Upper lobe of left lung (tissue), 6 donors: ENCODE results near the gene IFTAP. TPM values are rescaled to one million over a fixed set of nuclear protein-coding genes. Genes with fewer than 3 reads are reported as not detected.

Source experiments
- ATAC-seq, 2 donors: fragments of 200-7000 bp; cut with Tn5 transposase; one replicate each; pipeline ENCODE4 v1.9.1; 2022; ENCODE audit warnings: mild to moderate bottlenecking in 2 of 2, moderate library complexity in 2 of 2; ENCODE audit not compliant: low FRiP score in 2 of 2
- DNase-seq, 2 donors: peaks; one replicate each; pipeline ENCODE4 v3.0.0-alpha.2; 2019 to 2020
- H3K27ac ChIP-seq, 4 donors: fragments of 200-600 bp; sonication (generic); one replicate each; pipeline ENCODE4 v1.5.1; 2016 to 2019
- H3K27me3 ChIP-seq, 4 donors: fragments of 200-600 bp; sonication (generic); one replicate each; pipeline ENCODE4 v1.5.1; 2017 to 2019
- H3K36me3 ChIP-seq, 4 donors: fragments of 200-600 bp; sonication (generic); one replicate each; pipeline ENCODE4 v1.5.1; 2016 to 2019
- H3K4me1 ChIP-seq, 4 donors: fragments of 200-600 bp; sonication (generic); one replicate each; pipeline ENCODE4 v1.5.1; 2018 to 2019
- H3K4me3 ChIP-seq, 4 donors: fragments of 200-600 bp; sonication (generic); one replicate each; pipeline ENCODE4 v1.5.1; 2017 to 2019; ENCODE audit warnings: mild to moderate bottlenecking in 2 of 4, moderate library complexity in 1 of 4
- H3K9me3 ChIP-seq, 4 donors: fragments of 200-600 bp; sonication (generic); one replicate each; pipeline ENCODE4 v1.5.1; 2018 to 2019
- CTCF ChIP-seq, 6 experiments: fragments of 450-650 bp in 4 of 6; fragments of 200-600 bp in 2 of 6; sonication (generic) in 2 of 6; IDR thresholded peaks; one replicate each; pipeline ENCODE4 v1.5.1; 2016 to 2019; ENCODE audit warnings: antibody characterized with exemption in 6 of 6
- EP300 ChIP-seq, 4 donors: sonication (generic); formaldehyde crosslinking; IDR thresholded peaks; one replicate each; pipeline ENCODE4 v1.5.1; 2017; ENCODE audit warnings: antibody characterized with exemption in 4 of 4, control low read depth in 2 of 4
- POLR2A ChIP-seq, 4 donors: fragments of 450-650 bp; IDR thresholded peaks; one replicate each; pipeline ENCODE4 v1.5.1; 2016 to 2017; ENCODE audit warnings: antibody characterized with exemption in 4 of 4, mild to moderate bottlenecking in 2 of 4
- POLR2AphosphoS5 ChIP-seq, 2 donors: sonication (generic); formaldehyde crosslinking; IDR thresholded peaks; one replicate each; pipeline ENCODE4 v1.5.1; 2017; ENCODE audit warnings: antibody characterized with exemption in 2 of 2
- WGBS, 2 donors: methylation state at CpG; one replicate each; pipeline ENCODE4 v1.1.5; 2017 to 2018; 5-methylcytosine and 5-hydroxymethylcytosine counted together
- total RNA-seq, 6 donors: library from RNA; depleted of rRNA in 4 of 6; stranded (reverse); fragments of >200 nt in 4 of 6; gene quantifications; one replicate each; pipeline versions ENCODE4 v1.1.0 to v1.2.1, GENCODE V29; 2016 to 2021
- donor health status: DM: no; HTN: no; CAD: no; lungs with moderate emphysema.
- donor health status: DM: no; HTN: yes; CAD: no; lungs with severe emphysema.

IFTAP gene
- total RNA-seq, 6 donors from 2014 or later, result 8.7 to 38.5 (median 20.0) TPM

GRCh38 chr11:36569095-36569494, 25.2 kb upstream of the IFTAP start:
- 88 to 98% methylated on average over 4 of the region's 4 CpGs for WGBS, 2 donors

GRCh38 chr11:36574486-36574885, 19.8 kb upstream of the IFTAP start:
- no peak for DNase-seq
- H3K4me1 ChIP-seq, result no peaks in the 10 kb centered on the region
- H3K27me3 ChIP-seq, result no peaks in the 10 kb centered on the region
- H3K9me3 ChIP-seq, result no peaks in the 10 kb centered on the region
- H3K4me3 ChIP-seq, result no peak overlapping the region
- ATAC-seq, result no peak
- H3K36me3 ChIP-seq, result peaks cover 0 to 10% (median 0%) of the 10 kb centered on the region in 4 donors
- 82% methylated on average over 8 of the region's 8 CpGs for WGBS, 2 donors
- H3K27ac ChIP-seq, result no peak overlapping the region
- no peak for TF ChIP-seq CTCF (IDR thresholded peaks at IDR 0.05)
- no peak for TF ChIP-seq EP300 (IDR thresholded peaks at IDR 0.05)
- TF ChIP-seq POLR2AphosphoS5 (IDR thresholded peaks at IDR 0.05), result no peak
- TF ChIP-seq POLR2A (IDR thresholded peaks at IDR 0.05), result no peak

More at GRCh38 chr11:36569095-36569494, 25.2 kb upstream of the IFTAP start:
- H3K4me1 ChIP-seq, result peaks cover 0 to 5% (median 0%) of the 10 kb centered on the region in 4 donors
- no peaks in the 10 kb centered on the region for H3K27me3 ChIP-seq
- no peaks in the 10 kb centered on the region for H3K9me3 ChIP-seq
- no peak overlapping the region for H3K27ac ChIP-seq
- no peak overlapping the region for H3K4me3 ChIP-seq
- peak in 1 of 2 donors; percentile 21 for DNase-seq
- TF ChIP-seq EP300 (IDR thresholded peaks at IDR 0.05), result no peak
- no peak for TF ChIP-seq POLR2A (IDR thresholded peaks at IDR 0.05)
- no peak for TF ChIP-seq CTCF (IDR thresholded peaks at IDR 0.05)
- no peak for TF ChIP-seq POLR2AphosphoS5 (IDR thresholded peaks at IDR 0.05)
- peaks cover 0 to 6% (median 0%) of the 10 kb centered on the region in 4 donors for H3K36me3 ChIP-seq
- ATAC-seq, result peak in 1 of 2 donors; percentile 22

- ATAC-seq, result no peak
- WGBS, 2 donors, result 74 to 75% methylated on average over 2 of the region's 2 CpGs
These were observed 16.9 kb upstream of the IFTAP start for GRCh38 chr11:36577373-36577772.

GRCh38 chr11:36577859-36578258, 16.4 kb upstream of the IFTAP start:
- H3K36me3 ChIP-seq, result peaks cover 0 to 10% (median 0%) of the 10 kb centered on the region in 4 donors
- H3K4me3 ChIP-seq, result no peak overlapping the region
- no peak for DNase-seq
- peaks cover 0 to 4% (median 0%) of the 10 kb centered on the region in 4 donors for H3K9me3 ChIP-seq
- TF ChIP-seq POLR2A (IDR thresholded peaks at IDR 0.05) (no peak), EP300 (IDR thresholded peaks at IDR 0.05) (no peak), CTCF (IDR thresholded peaks at IDR 0.05) (no peak), POLR2AphosphoS5 (IDR thresholded peaks at IDR 0.05) (no peak)
- no peaks in the 10 kb centered on the region for H3K27me3 ChIP-seq
- 86 to 92% methylated on average over 2 of the region's 2 CpGs for WGBS, 2 donors
- no peak overlapping the region for H3K27ac ChIP-seq
- no peak for ATAC-seq
- no peaks in the 10 kb centered on the region for H3K4me1 ChIP-seq

More at GRCh38 chr11:36577373-36577772, 16.9 kb upstream of the IFTAP start:
- Histone ChIP-seq H3K9me3 (peaks cover 0 to 4% (median 0%) of the 10 kb centered on the region in 4 donors), H3K4me1 (no peaks in the 10 kb centered on the region), H3K36me3 (peaks cover 0 to 10% (median 0%) of the 10 kb centered on the region in 4 donors), H3K4me3 (no peak overlapping the region), H3K27me3 (no peaks in the 10 kb centered on the region), H3K27ac (no peak overlapping the region)
- no peak for DNase-seq
- TF ChIP-seq EP300 (IDR thresholded peaks at IDR 0.05) (no peak), POLR2AphosphoS5 (IDR thresholded peaks at IDR 0.05) (no peak), CTCF (IDR thresholded peaks at IDR 0.05) (no peak), POLR2A (IDR thresholded peaks at IDR 0.05) (no peak)

GRCh38 chr11:36578458-36578857, 15.8 kb upstream of the IFTAP start:
- no peak for ATAC-seq
- Histone ChIP-seq H3K27ac (no peak overlapping the region), H3K4me3 (no peak overlapping the region), H3K9me3 (peaks cover 0 to 4% (median 0%) of the 10 kb centered on the region in 4 donors), H3K4me1 (no peaks in the 10 kb centered on the region), H3K27me3 (no peaks in the 10 kb centered on the region), H3K36me3 (peaks cover 0 to 10% (median 0%) of the 10 kb centered on the region in 4 donors)
- no peak for DNase-seq
- 79 to 83% methylated on average over 1 of the region's 1 CpG for WGBS, 2 donors
- TF ChIP-seq POLR2A (IDR thresholded peaks at IDR 0.05), result no peak
- no peak for TF ChIP-seq CTCF (IDR thresholded peaks at IDR 0.05)
